Astrocyte (in vitro differentiated cells and primary cell): ENCODE measurements around the gene CFAP97D2. TPM values are rescaled to one million over a fixed set of nuclear protein-coding genes. Genes with fewer than 3 reads are reported as not detected.
A peak's percentile ranks its signal among the peaks of the same experiment; 100 is the strongest.

ENCODE experiments used
- DNase-seq: peaks from one replicate; pipeline ENCODE4 v3.0.0-alpha.2; 2010; ENCODE audit warnings: low read depth
- FAIRE-seq: peaks from 2 replicates; lab custom pipeline; 2011; peaks lifted over from hg19 to GRCh38; lab: Jason Lieb, UNC
- H2AFZ ChIP-seq: 2 replicates; pipeline ENCODE4 v1.6.0; 2012; ENCODE audit warnings: low read depth, low read length, inconsistent platforms
- H3K27ac ChIP-seq: 2 replicates; pipeline ENCODE4 v1.5.1; 2011; ENCODE audit warnings: low read depth, low read length, inconsistent platforms
- H3K27me3 ChIP-seq: 2 replicates; pipeline ENCODE4 v1.6.0; 2011; ENCODE audit warnings: low read length, inconsistent platforms; ENCODE audit not compliant: insufficient read depth
- H3K36me3 ChIP-seq: 2 replicates; pipeline ENCODE4 v1.5.1; 2011; ENCODE audit warnings: low read length, inconsistent platforms; ENCODE audit not compliant: insufficient read depth
- H3K4me1 ChIP-seq: 2 replicates; pipeline ENCODE4 v1.5.1; 2011; ENCODE audit warnings: low read length, inconsistent platforms; ENCODE audit not compliant: insufficient read depth
- H3K4me2 ChIP-seq: 2 replicates; pipeline ENCODE4 v1.6.0; 2012; ENCODE audit warnings: low read length, inconsistent platforms
- H3K4me3 ChIP-seq: 2 replicates; pipeline ENCODE4 v1.5.1; 2011; ENCODE audit warnings: low read depth, mild to moderate bottlenecking, low read length, inconsistent platforms; ENCODE audit not compliant: insufficient read depth
- H3K79me2 ChIP-seq: 2 replicates; pipeline ENCODE4 v1.6.0; 2012; ENCODE audit warnings: mild to moderate bottlenecking, low read length, inconsistent platforms; ENCODE audit not compliant: insufficient read depth
- H3K9ac ChIP-seq: 2 replicates; pipeline ENCODE4 v1.6.0; 2012; ENCODE audit warnings: mild to moderate bottlenecking, low read length, inconsistent platforms
- H3K9me3 ChIP-seq: 2 replicates; pipeline ENCODE4 v1.5.1; 2012; ENCODE audit warnings: low read depth, mild to moderate bottlenecking, low read length, inconsistent platforms; ENCODE audit not compliant: insufficient read depth
- H4K20me1 ChIP-seq: 2 replicates; pipeline ENCODE4 v1.6.0; 2012; ENCODE audit warnings: low read length, inconsistent platforms; ENCODE audit not compliant: insufficient read depth
- H3K27ac Mint-ChIP-seq: one replicate; pipeline ENCODE4 v1.8.0; 2021; ENCODE audit warnings: mild to moderate bottlenecking, mixed read lengths; ENCODE audit not compliant: unreplicated experiment
- H3K27me3 Mint-ChIP-seq: one replicate; pipeline ENCODE4 v1.8.0; 2021; ENCODE audit warnings: low read depth, mixed read lengths; ENCODE audit not compliant: unreplicated experiment
- H3K36me3 Mint-ChIP-seq: one replicate; pipeline ENCODE4 v1.8.0; 2021; ENCODE audit warnings: low read depth, mixed read lengths; ENCODE audit not compliant: unreplicated experiment
- H3K4me1 Mint-ChIP-seq: one replicate; pipeline ENCODE4 v1.8.0; 2021; ENCODE audit warnings: low read depth, mixed read lengths; ENCODE audit not compliant: unreplicated experiment
- H3K4me3 Mint-ChIP-seq: one replicate; pipeline ENCODE4 v1.8.0; 2021; ENCODE audit warnings: mild to moderate bottlenecking, moderate library complexity, mixed read lengths; ENCODE audit not compliant: unreplicated experiment
- H3K9me3 Mint-ChIP-seq: one replicate; pipeline ENCODE4 v1.8.0; 2021; ENCODE audit warnings: mild to moderate bottlenecking, mixed read lengths; ENCODE audit not compliant: unreplicated experiment
- EZH2 ChIP-seq: IDR thresholded peaks from 2 replicates; pipeline ENCODE4 v1.6.1; 2012; ENCODE audit warnings: mild to moderate bottlenecking, low read length, inconsistent platforms; ENCODE audit not compliant: insufficient read depth
- total RNA-seq: library from RNA; stranded (reverse); gene quantifications from 2 replicates; pipeline ENCODE4 v1.2.1, GENCODE V29; 2021
- TF ChIP-seq, protein P1 (sequence below): IDR thresholded peaks from 2 replicates; pipeline ENCODE4 v1.5.1; 2011; ENCODE audit warnings: low read depth, mild to moderate bottlenecking, inconsistent platforms, low read length, moderate library complexity; ENCODE audit not compliant: insufficient read depth

Gene CFAP97D2
- total RNA-seq, 1 donor from 2014 or later, result not detected

DNA sequence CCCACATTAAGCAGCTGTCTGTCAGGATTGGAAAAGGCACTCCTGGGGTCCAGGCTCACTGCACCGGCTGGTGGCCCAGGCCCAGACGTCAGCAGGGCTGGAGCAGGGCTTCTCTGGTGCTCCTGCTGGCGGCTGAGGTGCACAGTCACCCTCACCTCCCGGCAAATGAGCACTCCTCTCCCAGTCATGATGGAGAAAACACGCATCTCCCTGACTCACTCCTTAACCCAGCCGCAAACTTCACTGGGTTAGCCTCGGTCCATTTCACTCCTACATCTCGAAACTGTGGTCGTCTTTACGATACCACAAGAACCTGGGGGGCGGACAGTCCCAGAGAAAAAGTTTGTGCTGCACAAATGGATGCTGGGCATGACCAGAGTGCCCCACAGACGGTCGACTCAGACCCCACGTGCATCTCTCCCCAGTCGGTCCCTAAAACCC lies 43.3 kb upstream of the CFAP97D2 start:
- peak; percentile 31 for DNase-seq
- H3K9me3 Mint-ChIP-seq, result peaks cover 3% of the 10 kb centered on the region

GRCh38 chr13:114136576-114136975 lies 42.5 kb upstream of the CFAP97D2 start:
- H3K9me3 Mint-ChIP-seq, result peaks cover 3% of the 10 kb centered on the region
- Histone ChIP-seq H4K20me1 (peaks cover 16% of the 10 kb centered on the region), H3K9ac (no peak overlapping the region), H3K9me3 (no peaks in the 10 kb centered on the region), H3K4me1 (no peaks in the 10 kb centered on the region), H3K27me3 (no peaks in the 10 kb centered on the region), H3K79me2 (peaks cover 8% of the 10 kb centered on the region), H2AFZ (no peak overlapping the region), H3K4me3 (no peak overlapping the region), H3K4me2 (no peak overlapping the region), H3K36me3 (no peaks in the 10 kb centered on the region), H3K27ac (no peak overlapping the region)
- peaks cover 4% of the 10 kb centered on the region for H3K36me3 Mint-ChIP-seq
- H3K27me3 Mint-ChIP-seq, result peaks cover 7% of the 10 kb centered on the region
- no peak overlapping the region for H3K4me3 Mint-ChIP-seq
- DNase-seq (no peak), FAIRE-seq (no peak)
- no peak overlapping the region for H3K27ac Mint-ChIP-seq
- TF ChIP-seq EZH2, result no peak
- TF ChIP-seq, protein P1, sequence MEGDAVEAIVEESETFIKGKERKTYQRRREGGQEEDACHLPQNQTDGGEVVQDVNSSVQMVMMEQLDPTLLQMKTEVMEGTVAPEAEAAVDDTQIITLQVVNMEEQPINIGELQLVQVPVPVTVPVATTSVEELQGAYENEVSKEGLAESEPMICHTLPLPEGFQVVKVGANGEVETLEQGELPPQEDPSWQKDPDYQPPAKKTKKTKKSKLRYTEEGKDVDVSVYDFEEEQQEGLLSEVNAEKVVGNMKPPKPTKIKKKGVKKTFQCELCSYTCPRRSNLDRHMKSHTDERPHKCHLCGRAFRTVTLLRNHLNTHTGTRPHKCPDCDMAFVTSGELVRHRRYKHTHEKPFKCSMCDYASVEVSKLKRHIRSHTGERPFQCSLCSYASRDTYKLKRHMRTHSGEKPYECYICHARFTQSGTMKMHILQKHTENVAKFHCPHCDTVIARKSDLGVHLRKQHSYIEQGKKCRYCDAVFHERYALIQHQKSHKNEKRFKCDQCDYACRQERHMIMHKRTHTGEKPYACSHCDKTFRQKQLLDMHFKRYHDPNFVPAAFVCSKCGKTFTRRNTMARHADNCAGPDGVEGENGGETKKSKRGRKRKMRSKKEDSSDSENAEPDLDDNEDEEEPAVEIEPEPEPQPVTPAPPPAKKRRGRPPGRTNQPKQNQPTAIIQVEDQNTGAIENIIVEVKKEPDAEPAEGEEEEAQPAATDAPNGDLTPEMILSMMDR, result no peak
- no peaks in the 10 kb centered on the region for H3K4me1 Mint-ChIP-seq

More for the DNA sequence above, 43.3 kb upstream of the CFAP97D2 start:
- H3K4me2 ChIP-seq, result no peak overlapping the region
- no peaks in the 10 kb centered on the region for H3K36me3 ChIP-seq
- no peaks in the 10 kb centered on the region for H3K9me3 ChIP-seq
- peaks cover 4% of the 10 kb centered on the region for H3K4me1 ChIP-seq
- H3K9ac ChIP-seq, result no peak overlapping the region
- peaks cover 4% of the 10 kb centered on the region for H3K36me3 Mint-ChIP-seq
- no peak overlapping the region for H3K27ac Mint-ChIP-seq
- no peak overlapping the region for H3K4me3 ChIP-seq
- FAIRE-seq, result no peak
- H2AFZ ChIP-seq, result no peak overlapping the region
- peaks cover 19% of the 10 kb centered on the region for H4K20me1 ChIP-seq
- no peak overlapping the region for H3K4me3 Mint-ChIP-seq
- H3K27ac ChIP-seq, result no peak overlapping the region
- peaks cover 7% of the 10 kb centered on the region for H3K27me3 Mint-ChIP-seq
- TF ChIP-seq EZH2, result no peak
- TF ChIP-seq, protein P1, result no peak
- H3K4me1 Mint-ChIP-seq, result peaks cover 1% of the 10 kb centered on the region
- no peaks in the 10 kb centered on the region for H3K27me3 ChIP-seq
- H3K79me2 ChIP-seq, result peaks cover 15% of the 10 kb centered on the region

DNA sequence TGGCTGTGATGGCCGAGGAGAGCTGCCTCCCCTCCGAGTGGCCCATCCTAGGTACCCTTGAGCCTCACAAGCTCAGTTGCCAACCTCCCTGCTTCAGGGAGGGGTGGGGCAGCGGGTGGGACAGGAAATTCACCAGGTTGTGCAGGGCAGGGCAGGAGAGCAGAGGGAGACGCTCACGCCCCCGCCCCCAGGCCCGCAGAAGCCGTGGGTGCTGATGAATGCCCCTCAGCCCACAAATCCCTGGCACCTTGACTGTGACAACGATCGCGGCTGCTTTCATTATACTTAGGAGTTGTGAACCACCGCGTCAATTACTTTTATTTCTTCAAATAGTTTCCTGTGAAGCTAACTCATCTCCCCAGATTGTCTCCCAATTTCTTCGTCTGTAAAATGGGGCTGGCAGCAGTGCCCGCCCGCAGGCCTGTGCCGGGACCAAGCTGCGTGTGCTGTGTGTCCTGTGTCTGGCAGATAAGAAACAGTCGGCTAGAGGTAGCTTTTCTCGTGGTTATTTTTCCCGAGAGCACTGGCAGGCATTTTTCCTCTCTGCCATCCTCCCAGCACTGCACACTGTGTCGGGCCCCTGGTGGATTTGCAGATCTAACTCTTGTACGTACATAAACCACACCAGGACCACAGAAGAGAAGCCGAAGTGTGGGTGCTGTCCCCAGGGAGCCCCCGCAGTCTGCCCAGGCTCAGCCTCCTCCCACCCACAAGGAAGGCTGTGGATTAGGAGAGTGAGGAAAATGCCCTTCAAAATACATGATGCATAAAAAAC lies 38.7 kb upstream of the CFAP97D2 start:
- H3K4me2 ChIP-seq, result no peak overlapping the region
- H3K9me3 ChIP-seq, result no peaks in the 10 kb centered on the region
- peaks cover 2% of the 10 kb centered on the region for H3K27me3 ChIP-seq
- Mint-ChIP-seq H3K27ac (no peak overlapping the region), H3K4me3 (no peak overlapping the region), H3K27me3 (peaks cover 11% of the 10 kb centered on the region), H3K9me3 (no peaks in the 10 kb centered on the region), H3K36me3 (peaks cover 2% of the 10 kb centered on the region), H3K4me1 (no peaks in the 10 kb centered on the region)
- TF ChIP-seq, protein P1, result no peak
- no peak for TF ChIP-seq EZH2
- no peak for DNase-seq
- no peak for FAIRE-seq
- H3K27ac ChIP-seq, result no peak overlapping the region
- H4K20me1 ChIP-seq, result no peaks in the 10 kb centered on the region
- H3K79me2 ChIP-seq, result no peaks in the 10 kb centered on the region
- H3K36me3 ChIP-seq, result no peaks in the 10 kb centered on the region
- no peak overlapping the region for H3K9ac ChIP-seq
- H2AFZ ChIP-seq, result no peak overlapping the region
- no peak overlapping the region for H3K4me3 ChIP-seq
- H3K4me1 ChIP-seq, result no peaks in the 10 kb centered on the region
